GM23248 (cell line): ENCODE data around the gene CD151.

Experiments used
- EZH2 ChIP-seq: fragments of 200-600 bp; sonication (generic); IDR thresholded peaks from 2 replicates; pipeline ENCODE4 v1.6.1; 2018; ENCODE audit warnings: antibody characterized with exemption, mild to moderate bottlenecking; ENCODE audit not compliant: insufficient read depth, poor library complexity, severe bottlenecking
- EZH2phosphoT487 ChIP-seq: fragments of 200-600 bp; sonication (generic); IDR thresholded peaks from 2 replicates; pipeline ENCODE4 v1.6.1; 2018; ENCODE audit warnings: antibody characterized with exemption, moderate library complexity, mild to moderate bottlenecking, low read depth; ENCODE audit not compliant: insufficient read depth

- TF ChIP-seq EZH2phosphoT487 (no peak), EZH2 (no peak)
These were observed 22.0 kb downstream of the CD151 start for GRCh38 chr11:854601-855329.
